GM21619 (cell line): Measurements from ENCODE around the gene DUSP23.
A peak's percentile ranks its signal among the peaks of the same experiment; 100 is the strongest.

Experiments
- ATAC-seq: cut with Tn5 transposase; IDR thresholded peaks from one replicate; pipeline ENCODE4 v1.9.1; 2021; ENCODE audit not compliant: unreplicated experiment

DUSP23 gene

GRCh38 chr1:159783724-159784123 lies 3.0 kb downstream of the DUSP23 start:
- ATAC-seq = no peak

GRCh38 chr1:159786465-159786864 lies 5.7 kb downstream of the DUSP23 start:
- no peak for ATAC-seq

- ATAC-seq = no peak
Observed at GRCh38 chr1:159786966-159787365, 6.2 kb downstream of the DUSP23 start.

- no peak for ATAC-seq
Observed at GRCh38 chr1:159790237-159790917, 9.6 kb downstream of the DUSP23 start.

DNA sequence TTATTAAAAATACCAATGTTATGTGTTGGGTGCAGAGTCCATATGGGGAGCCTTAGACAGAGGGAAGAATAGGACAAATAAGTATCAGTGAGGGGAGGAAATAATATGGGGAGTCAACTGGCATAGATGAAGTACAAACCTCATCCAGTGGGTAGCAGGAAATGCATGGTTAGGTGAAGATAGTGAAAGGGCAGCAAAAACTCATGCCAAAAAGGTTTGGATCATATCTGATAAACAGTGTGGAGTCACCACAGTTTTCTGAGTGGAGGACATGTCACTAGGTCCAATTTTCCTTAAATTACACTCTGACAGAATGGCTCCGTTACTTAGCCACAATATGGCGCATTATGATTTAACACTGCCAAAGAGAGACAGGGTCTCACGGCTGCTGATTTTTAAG lies 10.3 kb downstream of the DUSP23 start:
- ATAC-seq = no peak

DNA sequence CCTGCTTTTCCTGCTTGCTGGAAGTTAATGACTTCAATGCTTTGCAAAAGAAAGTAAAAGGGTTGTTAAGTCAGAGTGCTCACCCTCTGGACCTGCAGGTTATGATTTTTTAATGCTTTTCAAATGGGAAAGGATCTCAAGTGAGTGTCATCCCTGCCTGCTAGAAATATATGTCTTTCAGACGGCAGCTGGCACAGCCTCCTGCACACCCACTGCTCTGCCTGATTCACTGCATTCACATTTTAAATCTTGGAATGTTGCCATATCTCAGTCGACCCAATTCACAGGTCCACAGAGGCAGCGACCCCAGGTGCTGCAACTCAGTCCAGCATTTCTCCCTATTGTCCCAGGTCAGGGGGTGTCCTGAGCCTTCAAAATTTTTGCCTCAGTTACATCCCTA lies 10.7 kb downstream of the DUSP23 start:
- ATAC-seq = no peak

DNA sequence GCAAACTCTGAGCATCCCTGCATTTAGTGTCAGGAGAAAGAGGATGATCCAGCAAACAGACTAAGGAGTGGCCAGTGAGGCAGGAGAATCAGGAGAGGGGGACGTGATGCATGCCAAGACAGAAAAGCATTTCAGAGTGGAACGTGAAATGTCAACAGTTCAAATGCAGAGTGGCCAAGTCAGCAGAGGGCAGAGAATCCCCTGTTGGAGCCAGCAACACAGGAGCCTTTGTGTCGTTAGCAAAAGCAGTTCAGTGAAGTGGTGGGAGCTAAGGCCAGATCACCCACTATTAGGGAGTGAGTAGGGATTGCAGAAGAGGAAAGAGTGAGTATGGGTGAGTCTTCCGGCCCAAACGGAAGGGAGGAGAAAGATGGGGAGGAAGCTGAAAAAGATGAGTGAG lies 14.8 kb downstream of the DUSP23 start:
- ATAC-seq = no peak

DNA sequence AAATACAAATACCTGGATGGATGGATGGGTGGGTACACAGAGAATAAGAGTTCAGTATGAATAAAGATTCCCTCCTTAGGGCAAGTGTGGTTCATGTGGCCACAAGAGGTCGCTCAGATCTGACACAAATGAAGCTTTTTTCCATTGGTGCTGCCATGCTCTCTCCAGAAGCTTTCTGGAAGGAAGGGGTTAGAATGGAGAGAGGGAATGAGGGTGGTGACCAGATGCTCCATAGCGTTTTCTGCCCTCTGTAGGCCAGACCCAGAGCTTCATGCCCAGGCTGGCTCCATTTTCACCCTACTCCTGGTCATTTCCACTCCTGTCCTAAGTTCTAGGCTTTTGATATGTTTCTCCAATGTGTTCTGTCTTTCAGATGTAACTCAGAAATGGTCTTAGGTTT lies 18.1 kb downstream of the DUSP23 start:
- ATAC-seq = no peak

DNA sequence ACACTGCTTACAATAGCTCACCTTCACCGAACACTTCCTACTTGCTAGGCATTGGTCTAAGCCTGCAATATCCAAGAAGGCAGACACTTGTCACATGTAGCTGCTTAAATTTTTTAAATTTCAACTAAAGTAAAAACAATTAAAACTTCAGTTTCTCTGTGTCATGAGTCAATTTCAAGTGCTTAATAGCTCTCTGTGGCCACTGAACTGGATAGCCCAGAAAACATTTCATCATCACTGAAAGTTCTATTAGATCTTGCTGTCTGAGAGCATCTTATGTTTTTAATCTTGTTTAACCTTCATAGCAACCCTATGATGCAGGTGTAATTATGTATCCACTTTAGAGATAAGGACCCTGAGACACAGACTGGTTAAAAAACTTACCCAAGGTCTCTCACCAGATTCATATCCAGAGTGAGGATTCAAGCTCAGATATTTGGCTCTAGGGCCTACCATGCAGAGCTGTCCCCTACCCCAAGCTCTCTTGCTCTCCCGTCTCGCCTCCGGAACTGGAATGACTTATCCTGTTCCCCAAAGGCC lies 18.8 kb downstream of the DUSP23 start:
- ATAC-seq = no peak

DNA sequence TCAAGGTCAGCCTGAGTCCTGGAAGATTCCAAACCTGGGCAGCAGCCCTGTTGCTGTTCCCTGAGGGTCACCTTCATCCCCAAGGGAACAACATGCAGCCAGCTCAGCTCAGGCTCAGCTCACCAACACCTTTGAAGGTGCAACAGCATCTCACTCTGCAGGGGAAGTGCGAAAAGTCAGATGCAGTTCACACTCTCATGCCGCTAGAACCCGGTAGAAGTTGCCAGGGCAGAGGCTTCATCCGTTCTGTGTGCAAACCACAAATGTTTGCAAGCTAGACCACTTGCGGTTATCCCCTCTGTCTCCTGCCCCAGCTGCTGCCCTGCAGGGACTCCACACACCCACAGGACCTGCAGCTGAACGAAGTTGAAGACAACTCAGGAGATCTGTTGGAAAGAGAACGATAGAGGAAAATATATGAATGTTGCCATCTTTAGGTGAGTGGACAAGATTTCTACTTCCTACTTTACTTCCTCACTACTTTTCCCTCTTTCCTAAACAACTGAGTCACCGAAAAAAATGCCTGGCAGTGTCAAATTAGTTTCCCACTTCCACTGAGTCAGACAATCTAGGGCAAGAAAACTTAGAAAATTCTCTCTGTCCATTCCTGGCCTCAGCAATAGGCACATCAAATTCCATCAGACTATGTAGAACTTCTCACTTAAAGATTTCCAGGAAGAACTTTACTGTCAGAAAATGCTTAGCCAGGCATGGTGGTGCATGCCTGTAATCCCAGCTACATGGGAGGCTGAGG lies 19.6 kb downstream of the DUSP23 start:
- ATAC-seq = no peak

GRCh38 chr1:159802111-159802510 lies 21.3 kb downstream of the DUSP23 start, which contains the start of gene FCRL6:
Gene FCRL6 (plus strand): TSS chr1:159802360. CDS start chr1:159802425, 65 bp downstream.
- no peak for ATAC-seq

GRCh38 chr1:159803956-159804689 lies 23.4 kb downstream of the DUSP23 start:
- no peak for ATAC-seq

DNA sequence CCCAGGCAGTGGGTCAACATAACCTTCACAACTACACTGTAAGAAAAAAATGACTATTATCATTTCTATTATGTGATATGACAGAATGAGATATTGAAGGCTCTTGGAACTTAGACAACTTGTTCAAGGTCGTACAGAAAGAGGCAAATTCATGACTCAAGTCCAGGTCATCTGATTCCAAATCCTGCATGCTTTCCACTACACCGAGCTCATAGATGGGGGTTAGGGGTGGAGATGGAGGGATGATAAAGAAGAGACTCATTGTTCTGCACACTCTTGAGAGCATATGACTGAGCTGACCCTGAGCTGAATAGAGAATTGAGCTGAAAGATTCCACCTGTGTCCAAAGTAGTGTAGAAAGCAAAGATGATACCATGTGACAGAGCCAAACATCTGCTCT lies 24.2 kb downstream of the DUSP23 start:
- no peak for ATAC-seq

GRCh38 chr1:159815926-159816325 lies 35.2 kb downstream of the DUSP23 start:
- ATAC-seq = no peak

GRCh38 chr1:159817276-159818041 lies 36.7 kb downstream of the DUSP23 start:
- no peak for ATAC-seq

DNA sequence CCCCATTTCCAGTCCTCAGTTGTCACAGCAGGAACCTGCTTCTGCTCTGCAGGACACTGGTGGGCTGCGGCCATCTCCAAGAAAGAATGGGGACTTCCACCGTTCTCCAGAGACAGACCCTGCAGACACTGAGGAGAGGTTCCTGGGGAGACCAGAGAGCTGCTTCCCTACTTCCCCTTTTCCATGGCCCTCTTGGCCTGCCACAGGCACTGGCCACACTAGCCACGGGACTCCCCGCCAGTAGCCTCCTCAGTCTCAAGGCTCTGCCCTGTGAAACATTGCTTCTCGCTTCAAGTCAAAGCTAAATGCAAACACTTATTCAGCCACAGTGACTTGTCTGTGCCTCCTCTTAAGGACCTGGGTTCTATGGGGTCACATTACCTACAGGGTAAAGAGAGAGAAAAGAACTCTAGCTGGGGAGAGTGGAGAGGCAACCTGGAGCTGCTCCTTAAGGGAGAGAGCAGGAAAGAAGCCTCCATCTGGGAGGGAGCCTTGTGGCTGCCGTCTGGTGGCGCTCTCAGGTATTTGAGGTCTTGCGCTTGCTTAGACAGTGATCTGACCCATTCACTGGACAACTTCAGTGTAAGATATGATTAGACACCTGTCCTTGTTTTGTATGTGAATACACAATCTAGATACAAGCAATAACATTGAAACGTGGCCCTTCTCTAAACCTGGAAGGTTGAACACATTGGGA lies 40.6 kb downstream of the DUSP23 start:
- ATAC-seq = peak; percentile 71

GRCh38 chr1:159823406-159823805 lies 42.6 kb downstream of the DUSP23 start:
- ATAC-seq = no peak

DNA sequence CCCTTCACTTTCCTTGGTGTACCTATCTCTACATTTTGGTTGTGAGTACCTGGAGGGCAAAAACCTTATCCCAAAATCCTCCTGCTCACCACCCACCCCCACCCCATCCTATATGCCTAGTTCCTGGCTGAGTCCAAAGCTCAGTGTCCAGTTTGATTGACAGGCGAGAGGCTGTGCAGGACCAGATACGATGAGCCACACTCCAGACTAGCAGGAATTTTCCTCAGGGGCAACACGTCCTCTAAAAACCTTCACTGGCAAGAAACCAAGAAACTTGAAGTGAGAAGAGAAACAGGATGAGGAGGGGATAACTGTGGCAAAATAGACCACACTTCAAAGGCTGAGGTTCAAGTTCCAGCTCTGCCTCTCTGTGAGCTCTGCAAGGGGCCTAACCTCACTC lies 44.8 kb downstream of the DUSP23 start:
- ATAC-seq = no peak

GRCh38 chr1:159826441-159827101 lies 45.8 kb downstream of the DUSP23 start, which contains the start of gene SLAMF8:
Gene SLAMF8 (plus strand): TSS chr1:159826873. CDS start chr1:159826899, 26 bp downstream.
- ATAC-seq = peak; percentile 44

DNA sequence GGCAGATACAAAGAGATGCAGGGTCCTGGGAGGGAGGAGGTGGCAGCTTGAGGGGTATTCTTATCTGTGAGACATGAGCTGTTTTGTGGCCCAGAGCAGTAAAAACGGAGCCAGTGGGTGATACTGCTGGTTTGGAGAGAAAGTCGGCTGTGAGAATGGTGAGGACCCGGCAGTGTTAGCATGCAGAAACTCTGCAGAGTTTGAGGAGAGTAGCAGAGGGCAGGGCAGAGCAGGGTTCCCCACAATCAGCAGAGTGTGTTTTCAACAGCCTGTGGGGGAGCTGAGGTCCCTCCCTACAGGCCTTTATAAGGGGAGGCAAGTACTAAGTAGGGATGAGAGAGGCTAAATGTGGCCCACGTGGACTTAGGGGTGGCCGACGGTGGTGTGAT lies 46.3 kb downstream of the DUSP23 start:
- no peak for ATAC-seq
